Measurements from ENCODE around the gene SLC26A4.
A peak's percentile ranks its signal among the peaks of the same experiment; 100 is the strongest.

Gene SLC26A4

GRCh38 chr7:107690084-107690483 lies 29.5 kb downstream of the SLC26A4 start:
- no peak for TF ChIP-seq JUND (IDR thresholded peaks at IDR 0.05; ENCODE audit: low read depth)
- in situ Hi-C loops (cut with HindIII; ENCODE audit: low pct_unique_long_range_greater_than_20kb, low sequenced_read_pairs): no loop called here
- peak; percentile 4 to 33 for DNase-seq (ENCODE audit: low read depth in 1 of 2, low spot score in 1 of 2)

- no peak for DNase-seq (ENCODE audit: low read depth in 1 of 2, low spot score in 1 of 2)
- in situ Hi-C loops (cut with HindIII; ENCODE audit: low pct_unique_long_range_greater_than_20kb, low sequenced_read_pairs): no loop called here
- TF ChIP-seq JUND (IDR thresholded peaks at IDR 0.05; ENCODE audit: low read depth): no peak
These were observed 30.0 kb downstream of the SLC26A4 start for GRCh38 chr7:107690611-107691010.

- no peak for TF ChIP-seq JUND (IDR thresholded peaks at IDR 0.05; ENCODE audit: low read depth)
- in situ Hi-C loops (cut with HindIII; ENCODE audit: low pct_unique_long_range_greater_than_20kb, low sequenced_read_pairs): no loop called here
- no peak for DNase-seq (ENCODE audit: low read depth in 1 of 2, low spot score in 1 of 2)
These were observed 31.1 kb downstream of the SLC26A4 start for GRCh38 chr7:107691716-107692115.

GRCh38 chr7:107692501-107692900 lies 31.9 kb downstream of the SLC26A4 start:
- in situ Hi-C loops (cut with HindIII; ENCODE audit: low pct_unique_long_range_greater_than_20kb, low sequenced_read_pairs): no loop called here

GRCh38 chr7:107693396-107693795 lies 32.8 kb downstream of the SLC26A4 start:
- in situ Hi-C loops (cut with HindIII; ENCODE audit: low pct_unique_long_range_greater_than_20kb, low sequenced_read_pairs): no loop called here
- no peak for TF ChIP-seq JUND (IDR thresholded peaks at IDR 0.05; ENCODE audit: low read depth)

More at GRCh38 chr7:107692501-107692900, 31.9 kb downstream of the SLC26A4 start:
- no peak for TF ChIP-seq JUND (IDR thresholded peaks at IDR 0.05; ENCODE audit: low read depth)
- no peak for DNase-seq (ENCODE audit: low read depth in 1 of 2, low spot score in 1 of 2)

GRCh38 chr7:107694386-107694785 lies 33.8 kb downstream of the SLC26A4 start:
- no peak for TF ChIP-seq JUND (IDR thresholded peaks at IDR 0.05; ENCODE audit: low read depth)
- no peak for DNase-seq (ENCODE audit: low read depth in 1 of 2, low spot score in 1 of 2)
- in situ Hi-C loops (cut with HindIII; ENCODE audit: low pct_unique_long_range_greater_than_20kb, low sequenced_read_pairs): no loop called here

More at GRCh38 chr7:107693396-107693795, 32.8 kb downstream of the SLC26A4 start:
- no peak for DNase-seq (ENCODE audit: low read depth in 1 of 2, low spot score in 1 of 2)

GRCh38 chr7:107696330-107696946 lies 35.8 kb downstream of the SLC26A4 start:
- in situ Hi-C loops (cut with HindIII; ENCODE audit: low pct_unique_long_range_greater_than_20kb, low sequenced_read_pairs): no loop called here
- DNase-seq (ENCODE audit: low read depth in 1 of 2, low spot score in 1 of 2): no peak
- TF ChIP-seq JUND (IDR thresholded peaks at IDR 0.05; ENCODE audit: low read depth): no peak

GRCh38 chr7:107697321-107698049 lies 36.9 kb downstream of the SLC26A4 start:
- in situ Hi-C loops (cut with HindIII; ENCODE audit: low pct_unique_long_range_greater_than_20kb, low sequenced_read_pairs): no loop called here
- DNase-seq (ENCODE audit: low read depth in 1 of 2, low spot score in 1 of 2): no peak
- TF ChIP-seq JUND (IDR thresholded peaks at IDR 0.05; ENCODE audit: low read depth): no peak

- DNase-seq (ENCODE audit: low read depth in 1 of 2, low spot score in 1 of 2): no peak
- TF ChIP-seq JUND (IDR thresholded peaks at IDR 0.05; ENCODE audit: low read depth): no peak
- in situ Hi-C loops (cut with HindIII; ENCODE audit: low pct_unique_long_range_greater_than_20kb, low sequenced_read_pairs): no loop called here
These were observed 39.9 kb downstream of the SLC26A4 start for GRCh38 chr7:107700570-107700969.

GRCh38 chr7:107701191-107701590 lies 40.6 kb downstream of the SLC26A4 start:
- DNase-seq (ENCODE audit: low read depth in 1 of 2, low spot score in 1 of 2): no peak
- TF ChIP-seq JUND (IDR thresholded peaks at IDR 0.05; ENCODE audit: low read depth): no peak
- in situ Hi-C loops (cut with HindIII; ENCODE audit: low pct_unique_long_range_greater_than_20kb, low sequenced_read_pairs): no loop called here

GRCh38 chr7:107703219-107703618 lies 42.6 kb downstream of the SLC26A4 start:
- TF ChIP-seq JUND (IDR thresholded peaks at IDR 0.05; ENCODE audit: low read depth): no peak
- DNase-seq (ENCODE audit: low read depth in 1 of 2, low spot score in 1 of 2): no peak
- in situ Hi-C loops (cut with HindIII; ENCODE audit: low pct_unique_long_range_greater_than_20kb, low sequenced_read_pairs): no loop called here

- in situ Hi-C loops (cut with HindIII; ENCODE audit: low pct_unique_long_range_greater_than_20kb, low sequenced_read_pairs): no loop called here
- TF ChIP-seq JUND (IDR thresholded peaks at IDR 0.05; ENCODE audit: low read depth): no peak
These were observed 43.2 kb downstream of the SLC26A4 start for GRCh38 chr7:107703872-107704271.

GRCh38 chr7:107708956-107709355 lies 48.3 kb downstream of the SLC26A4 start:
- in situ Hi-C loops (cut with HindIII; ENCODE audit: low pct_unique_long_range_greater_than_20kb, low sequenced_read_pairs): no loop called here
- no peak for DNase-seq (ENCODE audit: low read depth in 1 of 2, low spot score in 1 of 2)
- TF ChIP-seq JUND (IDR thresholded peaks at IDR 0.05; ENCODE audit: low read depth): no peak

More at GRCh38 chr7:107703872-107704271, 43.2 kb downstream of the SLC26A4 start:
- DNase-seq (ENCODE audit: low read depth in 1 of 2, low spot score in 1 of 2): no peak

Data from T47D (cell line).